K562 (cell line): ENCODE measurements around the gene CHRM4. TPM values are rescaled to one million over a fixed set of nuclear protein-coding genes. Genes with fewer than 3 reads are reported as not detected.

Experiments
- ATAC-seq: fragments of 200-7000 bp; cut with Tn5 transposase; 3 replicates; pipeline ENCODE4 v1.9.1; 2020; ENCODE audit warnings: moderate library complexity
- BruUV-seq: library from RNA; stranded (reverse); fragments of 400-500 nt; replicated peaks from 2 replicates; lab custom pipeline; 2021; lab: Mats Ljungman, UMichigan
- CTCF ChIA-PET: fragments of 300-600 bp; formaldehyde crosslinking; extraction: SDS; loops from one replicate; lab custom pipeline; 2021; ENCODE audit warnings: low intra/inter-chr PET ratio; lab: Yijun Ruan, JAX
- POLR2A ChIA-PET: fragments of 300-600, 350-650 bp; sonication (Branson Sonifier 250); formaldehyde crosslinking; extraction: SDS; loops from one replicate; lab custom pipeline; 2021; ENCODE audit warnings: antibody characterized with exemption, inconsistent platforms; lab: Yijun Ruan, JAX
- DNase-seq, 4 experiments: peaks; one replicate each; pipeline versions ENCODE4 v3.0.0 to v3.0.0-alpha.2; 2011 to 2018; ENCODE audit warnings: low spot score in 3 of 4, mixed read lengths in 3 of 4; ENCODE audit errors: extremely low read depth in 1 of 4
- FAIRE-seq: peaks from 2 replicates; lab custom pipeline; 2011; peaks lifted over from hg19 to GRCh38; lab: Jason Lieb, UNC
- H2AFZ ChIP-seq: 2 replicates; pipeline ENCODE4 v1.6.0; 2011; ENCODE audit warnings: low read depth, low read length, control low read depth, inconsistent platforms
- H3K27ac ChIP-seq: fragments of 200-600 bp; 3 replicates; pipeline ENCODE4 v1.8.0; 2011; ENCODE audit warnings: low read depth, mild to moderate bottlenecking, control low read depth, inconsistent platforms, low read length, moderate library complexity, mixed read lengths; ENCODE audit errors: extremely low read depth
- H3K27me3 ChIP-seq, 2 experiments: fragments of 300-600 bp in 1 of 2; 2 replicates in 1 of 2; 3 replicates in 1 of 2; pipeline versions ENCODE4 v1.6.0 to v1.8.0; 2011; ENCODE audit warnings: inconsistent platforms in 2 of 2, low read length in 2 of 2, mild to moderate bottlenecking in 1 of 2, mixed read lengths in 1 of 2, moderate library complexity in 1 of 2; ENCODE audit not compliant: control insufficient read depth in 2 of 2, insufficient read depth in 2 of 2
- H3K36me3 ChIP-seq: fragments of 300-600 bp; 3 replicates; pipeline ENCODE4 v1.8.0; 2011; ENCODE audit warnings: mild to moderate bottlenecking, low read length, inconsistent platforms; ENCODE audit not compliant: control insufficient read depth, insufficient read depth
- H3K4me1 ChIP-seq, 2 experiments: fragments of 200-600 bp in 1 of 2; replicated peaks in 1 of 2; 2 replicates in 1 of 2; 3 replicates in 1 of 2; pipeline versions ENCODE4 v1.5.1 to v1.8.0; 2011; ENCODE audit warnings: inconsistent platforms in 2 of 2, low read length in 2 of 2, mild to moderate bottlenecking in 1 of 2, mixed read lengths in 1 of 2, moderate library complexity in 1 of 2; ENCODE audit not compliant: control insufficient read depth in 2 of 2, insufficient read depth in 2 of 2
- H3K4me2 ChIP-seq: 2 replicates; pipeline ENCODE4 v1.6.1; 2011; ENCODE audit warnings: low read length, control low read depth, inconsistent platforms, mixed read lengths; ENCODE audit not compliant: insufficient read depth
- H3K4me3 ChIP-seq: fragments of 200-600 bp; sonication (generic), shearing (Covaris generic); 2 replicates; pipeline ENCODE4 v1.5.1; 2016; ENCODE audit warnings: control low read depth, inconsistent platforms
- H3K79me2 ChIP-seq: fragments of 200-600 bp; 3 replicates; pipeline ENCODE4 v1.8.0; 2011; ENCODE audit warnings: low read length, inconsistent platforms; ENCODE audit not compliant: control insufficient read depth, insufficient read depth
- H3K9ac ChIP-seq, 2 experiments: 2 replicates each; pipeline versions ENCODE4 v1.6.0 to v1.6.1; 2011; ENCODE audit warnings: low read depth in 2 of 2, low read length in 2 of 2, control low read depth in 1 of 2, inconsistent platforms in 1 of 2, mild to moderate bottlenecking in 1 of 2, mixed read lengths in 1 of 2; ENCODE audit not compliant: insufficient read depth in 1 of 2
- H3K9me1 ChIP-seq: one replicate; pipeline ENCODE4 v1.6.0; 2011; ENCODE audit warnings: inconsistent platforms, mild to moderate bottlenecking, low read length, moderate library complexity; ENCODE audit not compliant: control insufficient read depth, insufficient read depth
- H3K9me3 ChIP-seq: replicated peaks from 2 replicates; pipeline ENCODE4 v1.5.1; 2011; ENCODE audit warnings: low read depth, low read length, inconsistent platforms; ENCODE audit not compliant: control insufficient read depth, insufficient read depth
- H4K20me1 ChIP-seq: replicated peaks from 2 replicates; pipeline ENCODE4 v1.6.1; 2011; ENCODE audit warnings: low read length, inconsistent platforms, mixed read lengths; ENCODE audit not compliant: control insufficient read depth, insufficient read depth
- FIP1L1 ChIP-seq: fragments of 200-400 bp; formaldehyde crosslinking; IDR thresholded peaks from 2 replicates; pipeline ENCODE4 v1.6.1; 2018; ENCODE audit warnings: mild to moderate bottlenecking, low read depth, low read length; ENCODE audit not compliant: poor library complexity, severe bottlenecking
- GABPA ChIP-seq: fragments of 200-800 bp; sonication (Bioruptor generic); conservative IDR thresholded peaks from 2 replicates; pipeline ENCODE4 v1.6.1; 2016; ENCODE audit warnings: low read depth, missing genetic modification characterization, missing compliant biosample characterization
- HIVEP1 ChIP-seq: fragments of 250-450 bp; sonication (Bioruptor Pico); IDR thresholded peaks from 2 replicates; pipeline ENCODE4 v1.4.0; 2020; ENCODE audit warnings: mild to moderate bottlenecking
- MEIS2 ChIP-seq: fragments of 450-650 bp; IDR thresholded peaks from 2 replicates; pipeline ENCODE4 v1.6.1; 2014; ENCODE audit warnings: mild to moderate bottlenecking; ENCODE audit not compliant: partially characterized antibody
- NR2C1 ChIP-seq, 2 experiments: fragments of 450-650 bp; IDR thresholded peaks; 2 replicates each; pipeline ENCODE4 v1.6.1; 2017; ENCODE audit warnings: mild to moderate bottlenecking in 2 of 2, antibody characterized with exemption in 1 of 2, inconsistent platforms in 1 of 2, missing compliant biosample characterization in 1 of 2, missing genetic modification characterization in 1 of 2
- NR2C2 ChIP-seq, 2 experiments: fragments of 200-800 bp in 1 of 2; sonication (Bioruptor generic) in 1 of 2; sonication (generic) in 1 of 2; formaldehyde crosslinking in 1 of 2; IDR thresholded peaks; 2 replicates each; pipeline versions ENCODE4 v1.6.1 to v1.8.0; 2016 to 2022; ENCODE audit warnings: mild to moderate bottlenecking in 1 of 2, missing compliant biosample characterization in 1 of 2, missing genetic modification characterization in 1 of 2, missing genetic modification reagents in 1 of 2
- POLR2A ChIP-seq: fragments of 450-650 bp; conservative IDR thresholded peaks from 2 replicates; pipeline ENCODE4 v1.6.1; 2016
- SP1 ChIP-seq: sonication (generic); formaldehyde crosslinking; IDR thresholded peaks from 2 replicates; pipeline ENCODE4 v1.8.1; 2022; ENCODE audit warnings: mild to moderate bottlenecking, missing genetic modification reagents
- TFAP4 ChIP-seq: sonication (generic); formaldehyde crosslinking; IDR thresholded peaks from 2 replicates; pipeline ENCODE4 v1.8.0; 2022; ENCODE audit warnings: missing genetic modification reagents, mild to moderate bottlenecking, moderate library complexity, borderline replicate concordance
- VEZF1 ChIP-seq: fragments of 200-800 bp; sonication (Bioruptor generic); IDR thresholded peaks from 2 replicates; pipeline ENCODE4 v1.6.1; 2017; ENCODE audit warnings: missing genetic modification characterization, missing compliant biosample characterization
- ZC3H11A ChIP-seq: IDR thresholded peaks from 2 replicates; pipeline ENCODE4 v1.6.1; 2012; ENCODE audit warnings: low read depth, low read length, improper control_type of control experiment
- WGBS: fragments of 100-300 bp; shearing (Covaris generic); methylation state at CpG from one replicate; pipeline ENCODE4 v1.1.6; 2016; ENCODE audit warnings: low coverage, mixed read lengths; ENCODE audit not compliant: insufficient coverage; ENCODE audit errors: missing lambda C conversion rate; 5-methylcytosine and 5-hydroxymethylcytosine counted together
- in situ Hi-C: fragments of 300-500 bp; cut with MboI; formaldehyde crosslinking; loops from 4 replicates; pipeline ENCODE4 v1.15.0; 2018; ENCODE audit warnings: inconsistent platforms, mixed read lengths
- intact Hi-C: fragments of 100-400 bp; cut with micrococcal nuclease; formaldehyde crosslinking; loops from 2 replicates; pipeline ENCODE4 v1.14.2; 2022
- polyA plus RNA-seq, 8 experiments: library from polyadenylated mRNA; depleted of rRNA in 4 of 8; stranded (reverse) in 5 of 8; unstranded in 3 of 8; fragments of >200 nt; fragmentation: Nextera tagmentation in 2 of 8; fragmentation: Illumina TruSeq in 1 of 8; extraction: Ambion mirVana in 2 of 8; extraction: Trizol in 1 of 8; gene quantifications; 2 replicates each; pipeline versions ENCODE4 v1.2.1 to v1.2.3, GENCODE V29; 2011 to 2014; ENCODE audit warnings: inconsistent platforms in 1 of 8, missing spikeins in 1 of 8
- total RNA-seq, 7 experiments: library from RNA; depleted of rRNA in 6 of 7; stranded (reverse); fragments of >200 nt in 6 of 7; fragmentation: Illumina TruSeq in 2 of 7; extraction: Trizol in 2 of 7; gene quantifications; 2 replicates each; pipeline versions ENCODE4 v1.2.1 to v1.2.3, GENCODE V29; 2011 to 2021; ENCODE audit warnings: low replicate concordance in 1 of 7
- TF ChIP-seq, protein P1 (sequence below), 3 experiments: fragments of 200-800 bp in 1 of 3; sonication (Bioruptor generic) in 1 of 3; sonication (generic) in 1 of 3; formaldehyde crosslinking in 1 of 3; IDR thresholded peaks; 2 replicates each; pipeline versions ENCODE4 v1.6.1 to v1.8.0; 2016 to 2022; ENCODE audit warnings: mild to moderate bottlenecking in 2 of 3, missing compliant biosample characterization in 2 of 3, missing genetic modification characterization in 2 of 3, missing genetic modification reagents in 1 of 3

Gene CHRM4
- total and polyA plus RNA-seq, 9 of the 15 experiments (the other 6 are each of a cell fraction or from before 2014, with no cell fraction given): 0.22 to 1.3 (median 0.40) TPM; not detected in 2

- peaks cover 16% of the 10 kb centered on the region for H3K79me2 ChIP-seq
- CTCF ChIA-PET: no interaction called here
- H3K4me2 ChIP-seq: peak overlapping the region; percentile 33; the same call in 1 of the 2 replicates
- H3K9ac ChIP-seq: peak overlapping the region; percentile 26 to 88; a peak in 3 of 4 replicates
- H3K4me3 ChIP-seq: no peak overlapping the region
- POLR2A ChIA-PET: interaction anchor here (0.7 to 2.3 kb wide), 3 partner anchors 13 to 27 kb away, joined by 4 to 10 read pairs (median 7); partner anchors contain the start of gene CHRM4
- H3K9me3 ChIP-seq: no peaks in the 10 kb centered on the region
- in situ Hi-C loops: no loop called here
- peak overlapping the region; percentile 96; the same call in 1 of the 3 replicates for H3K27ac ChIP-seq
- peak; percentile 58 for FAIRE-seq
- peaks cover 25 to 57% of the 10 kb centered on the region in 2 experiments for H3K4me1 ChIP-seq
- WGBS: 90% methylated on average over 14 of the region's 20 CpGs
- no peaks in the 10 kb centered on the region; the same call in 1 of the 2 replicates for H4K20me1 ChIP-seq
- ATAC-seq: no peak
- intact Hi-C loops: no loop called here
- BruUV-seq: no TSS peak
- no peak overlapping the region for H2AFZ ChIP-seq
- H3K36me3 ChIP-seq: peaks cover 64% of the 10 kb centered on the region; the same call in 2 of the 3 replicates
- peak in 2 of 4 experiments; percentile 30 to 40 for DNase-seq
- peaks cover 7% of the 10 kb centered on the region for H3K9me1 ChIP-seq
- H3K27me3 ChIP-seq: no peaks in the 10 kb centered on the region
- TF ChIP-seq FIP1L1: peak; percentile 1
- TF ChIP-seq MEIS2: peak; percentile 48
- TF ChIP-seq NR2C1 (IDR thresholded peaks at IDR 0.05): no peak
- TF ChIP-seq NR2C1 (tag; IDR thresholded peaks at IDR 0.05): peak; percentile 56
- 0 out of 2 replicates have a peak, but pooled peaks have one; percentile 15 for TF ChIP-seq GABPA (tag)
- 0 out of 2 replicates have a peak, but pooled peaks have one; percentile 20 for TF ChIP-seq TFAP4 (CRISPR knock-in tag)
- TF ChIP-seq, protein P1, sequence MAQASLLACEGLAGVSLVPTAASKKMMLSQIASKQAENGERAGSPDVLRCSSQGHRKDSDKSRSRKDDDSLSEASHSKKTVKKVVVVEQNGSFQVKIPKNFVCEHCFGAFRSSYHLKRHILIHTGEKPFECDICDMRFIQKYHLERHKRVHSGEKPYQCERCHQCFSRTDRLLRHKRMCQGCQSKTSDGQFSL (CRISPR knock-in tag; IDR thresholded peaks at IDR 0.05): peak; percentile 32; the same call in 1 of the 2 replicates
- TF ChIP-seq, protein P1 (tag; IDR thresholded peaks at IDR 0.05): no peak
- TF ChIP-seq POLR2A: 0 out of 2 replicates have a peak, but pooled peaks have one; percentile 26
- TF ChIP-seq SP1: 0 out of 2 replicates have a peak, but pooled peaks have one; percentile 23
- no peak for TF ChIP-seq ZC3H11A
- no peak for TF ChIP-seq HIVEP1 (CRISPR knock-in tag)
- TF ChIP-seq NR2C2 (CRISPR knock-in tag; IDR thresholded peaks at IDR 0.05): no peak
- peak; percentile 55 for TF ChIP-seq NR2C2 (tag; IDR thresholded peaks at IDR 0.05)
- peak; percentile 41; the same call in 1 of the 2 replicates for TF ChIP-seq VEZF1 (CRISPR knock-in tag)
Observed at GRCh38 chr11:46378811-46379481, 12.6 kb downstream of the CHRM4 start.
